Panc1 (cell line): ENCODE results near the gene COMMD6. TPM values are rescaled to one million over a fixed set of nuclear protein-coding genes. Genes with fewer than 3 reads are reported as not detected.

Source experiments
- ATAC-seq: fragments of 200-7000 bp; cut with Tn5 transposase; 2 replicates; pipeline ENCODE4 v1.9.1; 2020; ENCODE audit warnings: mild to moderate bottlenecking, moderate library complexity
- BruUV-seq: library from RNA; stranded (reverse); fragments of 400-500 nt; replicated peaks from 2 replicates; lab custom pipeline; 2021; lab: Mats Ljungman, UMichigan
- CTCF ChIA-PET: fragments of 300-600 bp; sonication (Branson Sonifier 250); formaldehyde crosslinking; loops from one replicate; lab custom pipeline; 2022; ENCODE audit warnings: antibody characterized with exemption; lab: Charles Lee
- POLR2A ChIA-PET: fragments of 300-600 bp; sonication (Branson Sonifier 250); formaldehyde crosslinking; loops from one replicate; lab custom pipeline; 2022; ENCODE audit warnings: antibody characterized with exemption; lab: Charles Lee
- DNase-seq: peaks from one replicate; pipeline ENCODE4 v3.0.0-alpha.2; 2010; ENCODE audit warnings: low read depth, low spot score
- H3K27ac ChIP-seq: 2 replicates; pipeline ENCODE4 v1.5.1; 2011; ENCODE audit warnings: mild to moderate bottlenecking, low read length, inconsistent platforms
- H3K27me3 ChIP-seq: fragments of 200-500 bp; sonication (Bioruptor generic); 2 replicates; pipeline ENCODE4 v1.6.0; 2014; ENCODE audit warnings: low read length, inconsistent platforms; ENCODE audit not compliant: control insufficient read depth, insufficient read depth
- H3K36me3 ChIP-seq: fragments of 200-500 bp; sonication (Bioruptor generic); 2 replicates; pipeline ENCODE4 v1.5.1; 2014; ENCODE audit warnings: inconsistent platforms, mild to moderate bottlenecking, low read length, moderate library complexity; ENCODE audit not compliant: control insufficient read depth, insufficient read depth
- H3K4me1 ChIP-seq: 2 replicates; pipeline ENCODE4 v1.5.1; 2011; ENCODE audit warnings: inconsistent platforms, mild to moderate bottlenecking, low read length, moderate library complexity; ENCODE audit not compliant: control insufficient read depth, insufficient read depth
- H3K4me3 ChIP-seq, 2 experiments: 2 replicates each; pipeline ENCODE4 v1.5.1; 2011 to 2012; ENCODE audit warnings: low read depth in 2 of 2, low read length in 2 of 2, mild to moderate bottlenecking in 2 of 2, inconsistent platforms in 1 of 2, moderate library complexity in 1 of 2
- H3K9me3 ChIP-seq: fragments of 200-500 bp; sonication (Bioruptor generic); 2 replicates; pipeline ENCODE4 v1.5.1; 2014; ENCODE audit warnings: low read depth, mild to moderate bottlenecking, inconsistent platforms, low read length, moderate library complexity; ENCODE audit not compliant: control insufficient read depth, insufficient read depth
- POLR2AphosphoS5 ChIP-seq: IDR thresholded peaks from 2 replicates; pipeline ENCODE4 v1.6.1; 2012; ENCODE audit warnings: mild to moderate bottlenecking, low read depth, low read length, moderate library complexity
- SIN3A ChIP-seq: IDR thresholded peaks from 2 replicates; pipeline ENCODE4 v1.6.1; 2012; ENCODE audit warnings: low read depth, mild to moderate bottlenecking, low read length, moderate library complexity, borderline replicate concordance; ENCODE audit not compliant: insufficient read depth
- TCF7L2 ChIP-seq: IDR thresholded peaks from 2 replicates; pipeline ENCODE4 v1.6.1; 2011; ENCODE audit warnings: mild to moderate bottlenecking, low read depth, low read length, inconsistent platforms
- in situ Hi-C: cut with HindIII; loops from 2 replicates; pipeline ENCODE4 v1.10.0; 2016; ENCODE audit warnings: low sequenced_read_pairs, low pct_unique_long_range_greater_than_20kb
- intact Hi-C: fragments of 100-400 bp; cut with micrococcal nuclease; formaldehyde crosslinking; loops from one replicate; pipeline ENCODE4 v1.10.0; 2022; ENCODE audit not compliant: unreplicated experiment
- total RNA-seq: library from RNA; stranded (reverse); gene quantifications from one replicate; pipeline ENCODE4 v1.2.1, GENCODE V29; 2021; ENCODE audit not compliant: unreplicated experiment
- TF ChIP-seq, protein P1 (sequence below), 2 experiments: IDR thresholded peaks; 2 replicates each; pipeline ENCODE4 v1.6.1; 2011 to 2012; ENCODE audit warnings: low read depth in 2 of 2, control low read depth in 1 of 2, low read length in 1 of 2, mild to moderate bottlenecking in 1 of 2, moderate library complexity in 1 of 2; ENCODE audit not compliant: insufficient read depth in 1 of 2
- TF ChIP-seq, protein P2 (sequence below): fragments of 450-650 bp; IDR thresholded peaks from 2 replicates; pipeline ENCODE4 v1.5.1; 2017; ENCODE audit warnings: mild to moderate bottlenecking

The COMMD6 gene
- total RNA-seq, 1 experiment from 2014 or later, result 97.4 TPM

DNA sequence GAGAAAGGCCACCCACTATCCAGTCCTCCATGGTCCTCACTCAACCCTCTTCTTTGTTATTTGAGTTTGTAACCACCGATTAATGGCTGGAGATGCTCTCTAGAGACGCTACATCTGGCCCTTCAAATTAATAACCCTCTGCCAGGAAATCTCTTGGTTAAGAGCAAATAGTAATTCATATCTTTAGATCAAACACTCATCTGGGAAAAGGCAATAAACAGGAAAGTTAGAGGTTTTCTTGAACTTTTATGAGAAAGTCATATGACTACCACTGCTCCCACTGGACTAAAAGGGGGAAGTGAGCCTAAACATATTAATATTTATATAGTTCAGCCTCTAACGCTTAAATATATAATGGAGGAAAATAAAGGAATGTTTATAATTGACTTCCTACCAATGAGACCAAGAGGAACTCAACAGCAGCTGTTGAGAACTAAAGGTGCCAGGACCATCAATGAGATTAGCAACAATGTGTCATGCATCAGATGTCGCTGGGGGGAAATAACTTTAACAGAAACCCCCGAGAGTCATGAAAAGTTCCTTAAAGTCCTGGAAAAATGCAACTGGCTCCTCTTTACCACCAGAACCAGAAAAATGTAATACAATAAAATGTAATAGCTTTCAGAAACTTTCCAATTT lies 58.4 kb downstream of the COMMD6 start:
- Histone ChIP-seq H3K27me3 (no peaks in the 10 kb centered on the region), H3K9me3 (no peaks in the 10 kb centered on the region), H3K36me3 (no peaks in the 10 kb centered on the region), H3K27ac (no peak overlapping the region), H3K4me3 (no peak overlapping the region), H3K4me1 (no peaks in the 10 kb centered on the region)
- POLR2A ChIA-PET, result no interaction called here
- TF ChIP-seq SIN3A (no peak), TCF7L2 (no peak), POLR2AphosphoS5 (no peak)
- TF ChIP-seq, protein P1, sequence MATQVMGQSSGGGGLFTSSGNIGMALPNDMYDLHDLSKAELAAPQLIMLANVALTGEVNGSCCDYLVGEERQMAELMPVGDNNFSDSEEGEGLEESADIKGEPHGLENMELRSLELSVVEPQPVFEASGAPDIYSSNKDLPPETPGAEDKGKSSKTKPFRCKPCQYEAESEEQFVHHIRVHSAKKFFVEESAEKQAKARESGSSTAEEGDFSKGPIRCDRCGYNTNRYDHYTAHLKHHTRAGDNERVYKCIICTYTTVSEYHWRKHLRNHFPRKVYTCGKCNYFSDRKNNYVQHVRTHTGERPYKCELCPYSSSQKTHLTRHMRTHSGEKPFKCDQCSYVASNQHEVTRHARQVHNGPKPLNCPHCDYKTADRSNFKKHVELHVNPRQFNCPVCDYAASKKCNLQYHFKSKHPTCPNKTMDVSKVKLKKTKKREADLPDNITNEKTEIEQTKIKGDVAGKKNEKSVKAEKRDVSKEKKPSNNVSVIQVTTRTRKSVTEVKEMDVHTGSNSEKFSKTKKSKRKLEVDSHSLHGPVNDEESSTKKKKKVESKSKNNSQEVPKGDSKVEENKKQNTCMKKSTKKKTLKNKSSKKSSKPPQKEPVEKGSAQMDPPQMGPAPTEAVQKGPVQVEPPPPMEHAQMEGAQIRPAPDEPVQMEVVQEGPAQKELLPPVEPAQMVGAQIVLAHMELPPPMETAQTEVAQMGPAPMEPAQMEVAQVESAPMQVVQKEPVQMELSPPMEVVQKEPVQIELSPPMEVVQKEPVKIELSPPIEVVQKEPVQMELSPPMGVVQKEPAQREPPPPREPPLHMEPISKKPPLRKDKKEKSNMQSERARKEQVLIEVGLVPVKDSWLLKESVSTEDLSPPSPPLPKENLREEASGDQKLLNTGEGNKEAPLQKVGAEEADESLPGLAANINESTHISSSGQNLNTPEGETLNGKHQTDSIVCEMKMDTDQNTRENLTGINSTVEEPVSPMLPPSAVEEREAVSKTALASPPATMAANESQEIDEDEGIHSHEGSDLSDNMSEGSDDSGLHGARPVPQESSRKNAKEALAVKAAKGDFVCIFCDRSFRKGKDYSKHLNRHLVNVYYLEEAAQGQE (IDR thresholded peaks at IDR 0.05; ENCODE audit: insufficient read depth in 1 of 2, low read depth in 2 of 2, low read length in 1 of 2), result no peak
- TF ChIP-seq, protein P2, sequence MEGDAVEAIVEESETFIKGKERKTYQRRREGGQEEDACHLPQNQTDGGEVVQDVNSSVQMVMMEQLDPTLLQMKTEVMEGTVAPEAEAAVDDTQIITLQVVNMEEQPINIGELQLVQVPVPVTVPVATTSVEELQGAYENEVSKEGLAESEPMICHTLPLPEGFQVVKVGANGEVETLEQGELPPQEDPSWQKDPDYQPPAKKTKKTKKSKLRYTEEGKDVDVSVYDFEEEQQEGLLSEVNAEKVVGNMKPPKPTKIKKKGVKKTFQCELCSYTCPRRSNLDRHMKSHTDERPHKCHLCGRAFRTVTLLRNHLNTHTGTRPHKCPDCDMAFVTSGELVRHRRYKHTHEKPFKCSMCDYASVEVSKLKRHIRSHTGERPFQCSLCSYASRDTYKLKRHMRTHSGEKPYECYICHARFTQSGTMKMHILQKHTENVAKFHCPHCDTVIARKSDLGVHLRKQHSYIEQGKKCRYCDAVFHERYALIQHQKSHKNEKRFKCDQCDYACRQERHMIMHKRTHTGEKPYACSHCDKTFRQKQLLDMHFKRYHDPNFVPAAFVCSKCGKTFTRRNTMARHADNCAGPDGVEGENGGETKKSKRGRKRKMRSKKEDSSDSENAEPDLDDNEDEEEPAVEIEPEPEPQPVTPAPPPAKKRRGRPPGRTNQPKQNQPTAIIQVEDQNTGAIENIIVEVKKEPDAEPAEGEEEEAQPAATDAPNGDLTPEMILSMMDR, result no peak
- BruUV-seq, result no TSS peak
- ATAC-seq (no peak), DNase-seq (no peak)
- in situ Hi-C loops, result no loop called here
- intact Hi-C loops, result no loop called here
- CTCF ChIA-PET, result no interaction called here

DNA sequence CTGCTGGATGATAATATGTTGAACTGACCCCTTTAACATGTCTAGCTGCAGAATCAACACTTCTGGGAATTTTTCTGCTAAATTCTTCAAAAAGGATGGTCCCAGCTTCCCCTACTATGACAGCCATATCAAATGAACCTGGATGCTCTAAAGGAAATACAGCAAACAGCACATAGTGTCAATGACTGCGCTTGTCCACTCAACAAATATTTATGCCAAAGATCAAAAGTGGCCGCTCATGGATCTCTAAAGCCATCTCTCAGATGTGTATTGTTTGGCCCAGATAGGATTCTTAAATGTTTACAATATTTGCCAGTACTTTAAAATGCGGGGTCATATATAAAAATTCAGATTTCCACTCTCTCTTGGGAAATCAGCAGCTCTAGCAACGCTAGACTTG lies 59.0 kb downstream of the COMMD6 start:
- Histone ChIP-seq H3K4me1 (no peaks in the 10 kb centered on the region), H3K4me3 (no peak overlapping the region), H3K36me3 (no peaks in the 10 kb centered on the region), H3K27ac (no peak overlapping the region), H3K9me3 (no peaks in the 10 kb centered on the region), H3K27me3 (no peaks in the 10 kb centered on the region)
- intact Hi-C loops, result no loop called here
- no peak for ATAC-seq
- POLR2A ChIA-PET, result no interaction called here
- CTCF ChIA-PET, result no interaction called here
- DNase-seq, result no peak
- BruUV-seq, result no TSS peak
- in situ Hi-C loops, result no loop called here
- no peak for TF ChIP-seq POLR2AphosphoS5
- no peak for TF ChIP-seq SIN3A
- TF ChIP-seq TCF7L2, result no peak
- TF ChIP-seq, protein P2, result no peak
- TF ChIP-seq, protein P1 (IDR thresholded peaks at IDR 0.05; ENCODE audit: insufficient read depth in 1 of 2, low read depth in 2 of 2, low read length in 1 of 2), result no peak
